ENCODE data around the gene RET. TPM values are rescaled to one million over a fixed set of nuclear protein-coding genes. Genes with fewer than 3 reads are reported as not detected.

The RET gene
- total and polyA plus RNA-seq, 2 of the 13 experiments (the other 11 are each of a cell fraction or from before 2014, with no cell fraction given), result 0.02 TPM; not detected in 1

GRCh38 chr10:43123361-43124093 is 46.7 kb downstream of the RET start:
- DNase-seq (ENCODE audit: low spot score), result no peak
- CTCF ChIA-PET (ENCODE audit: low intra/inter-chr PET ratio, low total read pairs), result no interaction called here
- no peak for TF ChIP-seq ARID3A (IDR thresholded peaks at IDR 0.05; ENCODE audit: low read depth, low read length)
- no peak for TF ChIP-seq MAZ (IDR thresholded peaks at IDR 0.05; ENCODE audit: borderline replicate concordance, low read depth, low read length)
- no peak for TF ChIP-seq MAZ (CRISPR knock-in tag; IDR thresholded peaks at IDR 0.05; ENCODE audit: low read depth)
- TF ChIP-seq KLF15 (CRISPR knock-in tag; IDR thresholded peaks at IDR 0.05; ENCODE audit: borderline replicate concordance), result no peak
- TF ChIP-seq ZNF672 (CRISPR knock-in tag; IDR thresholded peaks at IDR 0.05), result no peak
- no peak for TF ChIP-seq ZBTB3 (CRISPR knock-in tag; IDR thresholded peaks at IDR 0.05; ENCODE audit: borderline replicate concordance, low read depth)
- TF ChIP-seq PTBP1 (IDR thresholded peaks at IDR 0.05; ENCODE audit: low read depth, low read length, poor library complexity, severe bottlenecking), result no peak
- no peak for TF ChIP-seq ELF1 (CRISPR knock-in tag; IDR thresholded peaks at IDR 0.05)
- no peak for TF ChIP-seq ONECUT2 (CRISPR knock-in tag; IDR thresholded peaks at IDR 0.05)
- TF ChIP-seq HMGXB4 (CRISPR knock-in tag; IDR thresholded peaks at IDR 0.05; ENCODE audit: borderline replicate concordance in 1 of 2, low read depth in 1 of 2), result no peak
- no peak for TF ChIP-seq RERE (CRISPR knock-in tag; IDR thresholded peaks at IDR 0.05; ENCODE audit: low read depth)
- no peak for TF ChIP-seq ZNF782 (CRISPR knock-in tag; IDR thresholded peaks at IDR 0.05; ENCODE audit: borderline replicate concordance)
- no peak for TF ChIP-seq RXRA (CRISPR knock-in tag; IDR thresholded peaks at IDR 0.05)
- TF ChIP-seq ZKSCAN8 (CRISPR knock-in tag; IDR thresholded peaks at IDR 0.05; ENCODE audit: borderline replicate concordance), result no peak
- TF ChIP-seq ZNF124 (CRISPR knock-in tag; IDR thresholded peaks at IDR 0.05), result no peak

More at GRCh38 chr10:43123361-43124093, 46.7 kb downstream of the RET start:
- H3K36me3 ChIP-seq (replicated peaks in 1 of 2; ENCODE audit: control insufficient read depth in 1 of 2, insufficient read depth in 2 of 2, low read length in 2 of 2), result no peaks in the 10 kb centered on the region
- H2AFZ ChIP-seq (ENCODE audit: low read length), result no peak overlapping the region
- H3K27ac ChIP-seq (ENCODE audit: extremely low read length, insufficient read depth, low read length), result no peak overlapping the region
- intact Hi-C loops (cut with micrococcal nuclease; ENCODE audit: unreplicated experiment) (no loop called here), in situ Hi-C loops (cut with HindIII; ENCODE audit: extremely low pct_ligation_motif_present, low pct_unique_long_range_greater_than_20kb) (no loop called here)
- ATAC-seq (no peak), FAIRE-seq (no peak)
- H4K20me1 ChIP-seq (ENCODE audit: insufficient read depth, low read length), result no peaks in the 10 kb centered on the region
- no peaks in the 10 kb centered on the region for H3K4me1 ChIP-seq (ENCODE audit: insufficient read depth, low read length)
- H3K4me2 ChIP-seq (ENCODE audit: low read depth, low read length), result no peak overlapping the region
- WGBS (ENCODE audit: low lambda C conversion rate), result 0% methylated on average over 5 of the region's 9 CpGs
- no peaks in the 10 kb centered on the region for H3K79me2 ChIP-seq (ENCODE audit: insufficient read depth, low read length)
- no TSS peak for BruUV-seq (replicated peaks)
- H3K9me3 ChIP-seq (ENCODE audit: low read length), result no peaks in the 10 kb centered on the region
- H3K27me3 ChIP-seq (ENCODE audit: control insufficient read depth in 1 of 2, insufficient read depth in 2 of 2, low read length in 2 of 2), result peaks cover 6 to 78% of the 10 kb centered on the region in 2 experiments; a peak in 4 of 5 replicates
- no peak overlapping the region for H3K9ac ChIP-seq (ENCODE audit: insufficient read depth, low read depth, low read length)
- POLR2A ChIA-PET, result no interaction called here
- no peak overlapping the region for H3K4me3 ChIP-seq (replicated peaks in 1 of 3; ENCODE audit: insufficient read depth in 1 of 3, low read depth in 2 of 3, low read length in 3 of 3)

All from HepG2 (cell line).